Activated T-cell treated with anti-CD3 and anti-CD28 coated beads, Interleukin-2, amount 50 U/mL, for 48 hours (primary cell): Measurements from ENCODE around the gene PAM16.
"Not testable (repeated sequence)": the region's sequence is repeated elsewhere in the genome, so short reads cannot be mapped to it uniquely, and the experiment has no call there.

Experiments used
- DNase-seq, 2 experiments: peaks; one replicate each; pipeline ENCODE4 v3.0.0-alpha.2; 2020

PAM16 gene

DNA sequence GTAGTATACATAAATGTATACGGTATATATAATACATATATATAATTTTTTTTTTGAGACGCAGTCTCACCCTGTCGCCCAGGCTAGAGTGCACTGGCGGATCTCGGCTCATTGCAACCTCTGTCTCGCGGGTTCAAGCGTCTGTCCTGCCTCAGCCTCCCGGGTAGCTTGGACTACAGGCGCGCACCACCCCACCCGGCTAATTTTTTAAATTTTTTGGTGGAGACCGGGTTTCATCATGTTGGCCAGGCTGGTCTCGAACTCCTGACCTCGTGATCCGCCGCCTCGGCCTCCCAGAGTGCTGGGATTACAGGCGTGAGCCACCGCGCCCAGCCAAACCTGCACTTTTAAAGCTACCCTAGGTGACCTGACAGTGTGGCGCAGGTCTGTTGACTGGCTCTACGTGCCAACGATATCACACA is 745 bp downstream of the PAM16 start:
- no peak for DNase-seq

DNA sequence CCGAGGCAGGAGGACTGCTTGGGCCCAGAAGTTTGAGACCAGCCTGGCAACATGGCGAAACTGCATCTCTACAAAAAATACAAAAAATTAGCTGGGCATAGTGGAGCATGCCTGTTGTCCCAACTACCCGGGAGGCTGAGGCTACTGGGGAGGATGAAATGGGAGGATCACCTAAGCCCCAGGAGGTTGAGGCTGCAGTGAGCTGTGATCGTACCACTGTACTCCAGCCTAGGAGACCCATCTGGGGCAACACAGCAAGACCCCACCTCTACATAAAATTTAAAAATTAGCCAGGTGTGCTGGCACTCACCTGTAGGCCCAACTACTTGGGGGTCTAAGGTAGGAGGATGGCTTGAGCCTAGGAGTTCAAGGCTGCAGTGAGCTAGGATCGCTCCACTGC is 1.8 kb downstream of the PAM16 start:
- no peak for DNase-seq

DNA sequence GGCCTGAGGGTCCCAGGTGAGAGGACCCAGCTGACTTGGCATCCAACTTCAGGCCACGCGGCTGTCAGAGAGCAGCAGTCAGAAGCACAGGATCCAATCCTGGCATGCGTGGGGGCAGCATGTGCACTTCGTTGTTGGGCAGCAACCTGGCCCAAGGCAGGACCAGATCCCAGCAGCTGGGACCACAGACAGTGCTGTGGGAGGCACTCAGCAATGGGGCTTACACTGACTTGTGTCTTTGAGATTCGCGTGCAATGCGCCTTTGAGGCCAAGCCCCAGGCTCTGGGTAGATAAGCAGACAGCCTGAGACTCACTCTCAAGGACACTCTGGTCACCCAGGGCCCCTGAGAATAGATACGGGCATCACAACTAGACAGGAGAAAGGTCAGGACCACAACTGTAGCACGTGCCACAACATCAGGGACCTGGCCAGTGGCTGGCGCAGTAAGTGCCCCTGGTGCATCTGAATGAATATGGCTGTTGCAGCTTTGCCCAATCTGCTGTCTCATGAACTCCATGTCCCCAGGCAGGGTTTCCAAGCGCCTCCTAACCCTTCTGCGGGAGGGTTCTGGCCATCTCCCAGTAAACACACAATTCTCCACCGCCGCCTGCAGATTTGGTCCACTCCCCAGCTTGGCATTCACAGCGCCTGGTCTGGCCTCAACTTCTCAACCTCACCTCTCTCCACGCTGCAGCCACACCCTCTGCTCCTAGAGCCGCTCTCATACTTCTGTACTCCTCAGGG is 3.2 kb downstream of the PAM16 start:
- DNase-seq: no peak

DNA sequence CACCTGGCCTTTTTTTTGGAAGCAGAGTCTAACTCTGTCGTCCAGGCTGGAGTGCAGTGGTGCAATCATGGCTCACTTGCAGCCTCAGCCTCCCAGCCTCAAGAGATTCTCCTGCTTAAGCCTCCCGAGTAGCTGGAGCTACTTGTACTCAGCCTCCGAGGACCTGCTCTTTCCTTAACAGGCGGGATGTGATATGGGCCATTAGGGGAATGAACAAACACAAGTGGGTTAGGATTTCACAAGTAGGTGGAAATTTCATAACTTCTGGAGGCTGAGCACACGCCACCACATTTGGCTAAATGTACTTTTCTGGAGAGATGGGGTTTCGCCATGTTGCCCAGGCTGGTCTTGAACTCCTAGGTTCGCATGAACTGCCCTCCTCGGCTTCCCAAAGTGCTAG is 4.1 kb downstream of the PAM16 start:
- DNase-seq: no peak

DNA sequence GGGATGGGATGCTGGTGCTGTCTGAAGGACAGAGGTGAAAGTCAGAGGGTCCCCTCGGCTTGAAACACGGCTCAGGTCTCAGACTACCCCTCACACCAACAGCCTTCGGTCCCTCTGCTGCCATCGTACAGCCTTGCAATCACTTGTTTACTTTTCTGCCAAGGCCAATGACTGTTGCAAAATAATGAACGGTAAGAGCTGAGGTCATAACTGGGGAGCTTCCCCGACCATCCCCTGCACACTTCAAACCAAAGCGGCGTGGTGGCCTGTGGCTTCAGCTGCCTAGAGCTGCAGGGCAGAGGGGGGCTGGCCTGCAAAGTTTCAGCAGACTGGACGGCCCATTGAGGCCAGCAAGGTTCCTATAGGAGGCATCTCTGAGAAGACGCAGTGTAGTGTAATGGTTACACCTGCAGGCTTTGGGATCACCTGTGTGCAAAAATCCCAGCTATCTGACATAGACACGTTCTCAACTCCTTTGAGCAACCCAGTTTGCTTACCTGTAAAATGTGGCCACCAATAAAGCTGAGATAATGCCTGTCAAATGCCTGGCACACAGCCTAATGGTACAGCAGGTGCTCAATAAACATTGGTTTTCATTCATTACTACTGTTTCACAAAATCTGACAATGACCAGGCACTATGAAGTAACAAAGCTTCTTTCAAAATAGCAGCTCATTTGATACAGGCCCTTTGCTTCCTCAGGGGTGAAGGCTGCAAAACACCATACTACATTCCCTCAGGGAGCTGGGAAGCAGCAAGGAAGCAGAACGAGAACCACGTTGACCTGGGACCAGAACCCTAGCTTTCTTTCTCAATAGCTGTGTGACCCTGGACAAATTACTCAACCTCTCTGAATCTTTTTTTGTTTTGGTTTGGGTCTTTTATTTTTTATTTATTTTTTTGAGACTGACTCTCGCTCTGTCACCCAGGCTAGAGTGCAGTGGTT is 5.0 kb downstream of the PAM16 start:
- DNase-seq: no peak

DNA sequence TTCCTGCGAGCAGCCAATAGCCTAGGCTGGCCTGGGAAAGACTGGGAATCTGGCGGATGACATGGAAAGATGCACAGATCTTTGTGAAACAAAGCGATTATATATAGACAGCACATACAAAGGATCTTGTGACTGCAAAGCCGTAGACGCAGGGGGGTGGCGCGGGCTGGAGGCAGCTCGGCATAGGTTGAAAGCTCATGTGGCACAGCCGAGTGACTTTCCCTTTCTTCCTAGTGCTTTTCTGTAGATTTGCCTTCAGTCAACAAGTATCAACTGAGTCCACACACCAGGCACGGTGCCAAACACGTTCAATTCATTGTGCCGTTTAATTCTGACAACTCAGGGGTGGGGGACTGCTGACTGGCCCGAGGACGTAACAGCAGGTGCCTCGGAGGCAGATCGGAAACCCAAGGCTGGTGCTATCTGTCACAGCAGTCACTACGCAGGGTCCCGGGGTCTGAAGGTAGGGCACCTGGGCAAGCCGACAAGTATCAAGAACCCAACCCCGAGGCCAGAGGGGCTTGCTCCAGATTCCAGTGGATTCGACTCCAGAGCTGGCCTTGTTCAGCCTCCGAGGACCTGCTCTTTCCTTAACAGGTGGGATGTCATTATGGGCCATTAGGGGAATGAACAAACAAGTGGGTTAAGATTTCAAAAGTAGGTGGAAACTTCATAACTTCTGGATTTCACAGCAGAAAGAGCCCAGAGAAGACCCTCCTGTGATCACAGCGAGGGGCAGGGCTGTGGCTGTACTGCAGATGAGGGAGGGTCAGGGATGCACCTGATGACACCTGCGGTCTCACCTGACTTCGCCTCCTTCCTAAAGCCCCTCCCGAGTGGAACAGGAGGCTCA is 5.9 kb downstream of the PAM16 start:
- no peak for DNase-seq

DNA sequence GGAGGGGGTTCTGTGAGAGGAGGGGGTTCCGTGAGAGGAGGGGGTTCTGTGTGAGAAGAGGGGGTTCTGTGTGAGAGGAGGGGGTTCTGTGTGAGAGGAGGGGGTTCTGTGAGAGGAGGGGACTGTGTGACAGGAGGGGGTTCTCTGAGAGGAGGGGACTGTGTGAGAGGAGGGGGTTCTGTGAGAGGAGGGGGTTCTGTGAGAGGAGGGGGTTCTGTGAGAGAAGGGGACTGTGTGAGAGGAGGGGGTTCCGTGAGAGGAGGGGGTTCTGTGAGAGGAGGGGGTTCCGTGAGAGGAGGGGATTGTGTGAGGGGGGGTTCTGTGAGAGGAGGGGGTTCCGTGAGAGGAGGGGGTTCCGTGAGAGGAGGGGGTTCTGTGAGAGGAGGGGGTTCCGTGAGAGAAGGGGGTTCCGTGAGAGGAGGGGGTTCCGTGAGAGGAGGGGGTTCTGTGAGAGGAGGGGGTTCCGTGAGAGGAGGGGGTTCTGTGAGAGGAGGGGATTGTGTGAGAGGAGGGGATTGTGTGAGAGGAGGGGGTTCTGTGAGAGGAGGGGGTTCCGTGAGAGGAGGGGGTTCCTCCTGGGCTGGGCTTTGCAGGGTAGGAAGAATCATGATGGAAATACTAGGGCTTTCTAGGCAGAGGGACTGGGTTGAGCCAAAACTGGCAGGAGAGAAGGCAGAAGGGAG is 6.7 kb downstream of the PAM16 start:
- DNase-seq: not testable (repeated sequence)

DNA sequence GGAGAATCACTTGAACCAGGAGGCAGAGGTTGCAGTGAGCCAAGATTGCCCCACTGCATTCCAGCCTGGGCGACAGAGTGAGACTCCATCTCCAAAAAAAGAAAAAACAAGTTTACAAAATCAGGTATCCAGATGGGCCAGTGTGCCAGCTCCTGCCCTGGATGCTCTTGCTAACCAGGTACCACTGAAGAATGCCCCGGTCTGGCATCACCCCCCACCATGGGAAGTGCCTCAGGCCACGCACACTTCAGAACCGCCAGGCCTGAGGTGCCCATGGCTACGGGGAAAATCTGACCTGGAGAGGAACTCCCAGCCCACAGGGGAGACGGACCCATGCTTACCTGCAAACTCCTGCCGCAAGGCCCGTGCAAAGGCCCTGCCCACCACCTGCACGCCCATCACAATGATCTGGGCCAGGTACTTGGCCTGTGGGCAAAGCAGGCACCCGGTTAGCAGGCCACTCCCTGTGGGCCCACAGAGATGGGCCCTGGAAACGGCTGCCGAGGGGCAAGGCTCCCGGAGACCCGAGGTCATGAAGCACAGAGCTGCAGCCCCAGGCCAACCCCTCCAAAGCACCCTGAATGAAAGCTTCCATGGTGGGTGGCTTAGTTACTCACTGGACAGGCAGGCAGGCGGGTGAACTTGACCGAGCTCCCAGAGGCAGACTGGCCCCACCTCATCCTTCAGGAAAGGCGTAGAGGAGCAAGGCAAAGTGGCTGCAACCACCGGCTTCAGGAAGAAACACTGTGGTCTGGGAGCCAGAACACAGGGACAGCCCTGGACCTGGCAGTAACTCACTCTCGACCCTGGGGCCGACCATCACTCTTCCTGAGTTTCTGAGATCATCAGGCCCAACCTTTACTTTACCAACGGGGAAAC is 8.0 kb downstream of the PAM16 start:
- DNase-seq: no peak

DNA sequence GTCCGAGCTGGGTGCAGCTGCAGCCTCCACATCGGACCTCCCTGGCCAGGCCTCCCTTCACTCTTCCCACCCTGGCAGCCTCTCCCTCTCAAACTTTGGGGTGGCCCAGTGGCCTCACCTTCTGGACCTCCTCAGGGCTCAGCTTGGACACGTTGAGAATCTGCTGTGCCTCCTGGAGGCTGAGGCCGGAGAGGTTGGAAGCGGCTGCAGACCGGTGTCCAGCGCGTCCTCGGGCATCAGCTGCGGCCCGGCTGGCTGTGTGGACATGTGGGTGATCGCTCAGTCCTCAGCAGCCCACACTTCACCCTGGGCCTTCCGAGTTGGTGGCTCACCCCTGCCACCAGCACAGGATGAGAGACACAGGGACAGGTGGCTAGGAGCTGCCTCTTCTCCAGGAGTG is 9.9 kb downstream of the PAM16 start:
- no peak for DNase-seq

DNA sequence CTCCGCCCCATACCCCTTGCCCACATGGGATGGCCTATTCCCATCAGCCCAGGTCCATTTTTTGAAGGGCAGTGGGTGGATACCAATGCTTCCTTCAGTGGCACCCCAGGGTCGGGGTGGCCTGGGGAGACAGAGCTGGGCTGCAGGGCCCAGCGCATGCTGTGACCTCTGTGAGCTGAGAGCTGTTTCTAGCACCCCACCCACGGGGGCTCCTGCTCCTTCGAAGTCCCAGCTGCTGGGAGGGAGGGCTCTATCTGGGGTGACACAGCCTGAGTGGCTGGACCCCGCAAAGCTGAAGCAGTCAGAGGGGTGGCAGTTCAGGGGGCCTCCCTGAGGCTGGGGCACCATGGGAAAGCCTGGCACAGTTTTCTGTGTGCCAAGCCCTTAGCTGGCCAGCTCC is 10.7 kb downstream of the PAM16 start:
- DNase-seq: no peak

DNA sequence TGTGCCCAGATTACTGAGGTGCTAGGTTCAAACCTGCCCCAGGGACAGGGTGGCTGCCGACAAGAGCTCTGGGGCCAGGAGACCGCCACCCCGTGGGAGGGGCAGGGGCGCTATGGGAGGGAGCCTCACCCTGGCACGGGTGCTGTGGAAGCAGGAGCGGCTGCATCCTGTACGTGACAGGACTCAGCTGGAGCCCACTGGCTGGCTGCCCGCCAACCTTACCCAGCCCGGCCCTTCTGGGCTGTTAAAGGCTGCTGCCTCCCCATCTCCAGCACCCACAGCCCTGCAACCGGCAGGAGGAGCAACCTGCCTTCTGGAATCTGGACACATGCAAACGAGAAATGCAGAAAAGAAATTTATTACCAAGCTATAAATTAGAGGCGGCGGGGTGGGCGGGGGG is 11.2 kb downstream of the PAM16 start:
- no peak for DNase-seq

DNA sequence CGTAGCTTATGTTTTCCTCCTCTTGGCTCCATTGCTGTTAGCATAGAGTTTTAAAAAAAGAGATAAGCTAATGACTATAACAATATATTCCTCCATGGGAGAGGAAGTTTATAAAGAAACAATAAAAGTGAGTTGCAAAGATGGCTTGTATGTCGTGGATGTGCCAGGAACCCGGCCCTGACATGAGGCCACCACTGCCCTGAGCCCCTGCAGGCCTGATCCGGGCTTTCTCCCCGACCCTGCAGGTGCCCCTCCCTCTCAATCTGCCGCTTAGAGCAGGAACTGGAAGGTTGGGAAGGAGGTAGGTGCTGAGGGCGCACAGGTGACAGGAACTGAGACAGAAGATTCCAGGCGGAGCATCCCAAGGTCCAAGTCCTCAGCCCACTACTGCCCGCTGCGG is 11.7 kb downstream of the PAM16 start:
- DNase-seq: no peak

DNA sequence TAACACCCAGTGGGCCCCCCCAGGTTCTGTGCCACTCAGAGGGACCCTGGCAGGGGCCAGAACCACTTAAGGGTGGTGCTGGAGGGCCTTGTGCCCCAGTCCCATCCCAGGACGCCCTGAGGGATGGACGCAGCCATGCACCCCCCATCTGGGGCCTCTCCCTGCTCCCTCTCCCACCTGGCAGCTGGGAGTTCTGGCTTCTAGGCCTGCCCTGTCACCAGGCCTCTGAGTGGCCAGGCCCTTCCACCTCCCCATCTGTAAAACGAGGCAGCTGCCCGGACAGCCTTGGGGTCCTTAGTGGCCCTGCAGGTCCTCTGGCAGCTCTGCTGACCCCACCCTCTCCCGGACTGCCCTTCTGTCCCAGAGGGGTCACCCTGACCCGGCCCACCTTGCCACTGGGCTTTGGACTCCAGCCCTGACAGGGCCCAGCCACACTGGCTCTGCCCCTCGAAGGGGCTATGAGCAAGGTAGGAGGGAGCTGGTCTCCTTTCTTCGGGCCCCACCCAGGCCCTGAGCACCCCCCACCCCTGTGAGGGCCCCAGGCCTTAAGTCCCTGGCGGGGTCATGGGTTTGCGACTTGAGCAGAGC is 12.3 kb downstream of the PAM16 start:
- DNase-seq: no peak

DNA sequence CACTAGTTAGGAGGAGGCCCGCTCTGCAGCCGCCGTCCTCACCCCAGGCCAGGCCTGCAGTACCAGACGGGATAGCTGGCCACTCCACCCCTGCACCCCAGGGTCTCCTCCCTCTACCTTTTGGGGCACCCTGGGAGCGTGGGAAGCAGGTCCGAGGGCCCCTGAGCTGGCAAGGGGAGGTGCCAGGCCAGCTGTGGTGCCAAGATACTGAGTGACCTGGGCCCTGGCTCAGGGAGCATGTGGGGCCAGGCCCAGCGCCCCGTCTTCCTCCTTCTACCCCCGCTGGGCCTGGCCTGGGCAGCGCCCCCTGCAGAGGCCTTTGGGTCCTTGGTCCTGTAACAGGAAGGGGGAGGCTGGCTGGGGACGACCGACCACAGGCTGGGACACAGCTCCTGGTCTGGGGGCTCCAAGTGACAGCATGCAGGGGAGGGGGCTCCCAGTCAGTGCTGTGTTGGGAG is 13.0 kb downstream of the PAM16 start:
- DNase-seq: no peak

DNA sequence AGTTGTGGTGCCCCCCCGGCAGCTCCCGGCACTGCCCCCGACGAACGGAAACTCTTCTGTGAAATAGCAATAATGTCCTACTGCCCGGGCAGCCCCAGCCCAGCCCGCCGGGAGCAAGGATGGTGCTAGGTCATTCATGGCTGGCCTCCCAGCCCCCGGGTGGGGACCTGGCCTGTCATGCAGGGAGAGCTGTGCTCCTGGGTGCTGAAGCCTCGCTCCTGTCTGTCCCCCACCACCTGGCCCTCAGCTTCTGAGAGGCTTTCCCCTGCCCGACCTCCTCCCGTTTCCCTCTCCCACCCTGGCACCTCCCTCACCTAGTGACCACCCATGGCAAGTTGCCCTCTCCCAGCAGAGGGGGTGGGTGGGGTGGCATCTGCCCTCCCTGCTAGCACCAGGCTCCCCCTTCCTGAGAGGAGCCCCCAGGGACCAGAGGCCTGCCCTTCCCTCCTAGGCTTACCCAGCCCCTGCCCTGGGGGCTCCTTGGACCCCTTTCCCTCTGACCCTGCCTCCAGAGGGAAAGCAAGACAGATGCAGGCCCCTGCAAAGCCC is 13.5 kb downstream of the PAM16 start:
- no peak for DNase-seq

DNA sequence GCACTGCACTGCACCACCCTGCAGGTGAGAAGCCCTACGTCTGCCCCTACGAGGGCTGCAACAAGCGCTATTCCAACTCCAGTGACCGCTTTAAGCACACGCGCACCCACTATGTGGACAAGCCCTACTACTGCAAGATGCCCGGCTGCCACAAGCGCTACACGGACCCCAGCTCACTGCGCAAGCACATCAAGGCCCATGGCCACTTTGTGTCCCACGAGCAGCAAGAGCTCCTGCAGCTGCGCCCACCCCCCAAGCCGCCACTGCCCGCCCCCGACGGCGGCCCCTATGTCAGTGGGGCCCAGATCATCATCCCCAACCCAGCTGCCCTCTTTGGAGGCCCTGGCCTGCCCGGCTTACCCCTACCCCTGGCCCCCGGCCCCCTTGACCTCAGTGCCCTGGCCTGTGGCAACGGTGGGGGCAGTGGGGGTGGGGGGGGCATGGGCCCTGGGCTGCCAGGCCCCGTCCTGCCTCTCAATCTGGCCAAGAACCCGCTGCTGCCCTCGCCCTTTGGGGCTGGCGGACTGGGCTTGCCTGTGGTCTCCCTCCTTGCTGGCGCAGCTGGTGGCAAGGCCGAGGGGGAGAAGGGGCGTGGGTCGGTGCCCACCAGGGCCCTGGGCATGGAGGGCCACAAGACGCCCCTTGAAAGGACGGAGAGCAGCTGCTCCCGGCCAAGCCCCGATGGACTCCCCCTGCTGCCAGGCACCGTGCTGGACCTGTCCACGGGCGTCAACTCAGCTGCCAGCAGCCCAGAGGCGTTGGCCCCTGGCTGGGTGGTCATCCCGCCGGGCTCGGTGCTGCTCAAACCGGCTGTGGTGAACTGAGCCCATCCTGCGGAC is 14.2 kb downstream of the PAM16 start:
- no peak for DNase-seq

DNA sequence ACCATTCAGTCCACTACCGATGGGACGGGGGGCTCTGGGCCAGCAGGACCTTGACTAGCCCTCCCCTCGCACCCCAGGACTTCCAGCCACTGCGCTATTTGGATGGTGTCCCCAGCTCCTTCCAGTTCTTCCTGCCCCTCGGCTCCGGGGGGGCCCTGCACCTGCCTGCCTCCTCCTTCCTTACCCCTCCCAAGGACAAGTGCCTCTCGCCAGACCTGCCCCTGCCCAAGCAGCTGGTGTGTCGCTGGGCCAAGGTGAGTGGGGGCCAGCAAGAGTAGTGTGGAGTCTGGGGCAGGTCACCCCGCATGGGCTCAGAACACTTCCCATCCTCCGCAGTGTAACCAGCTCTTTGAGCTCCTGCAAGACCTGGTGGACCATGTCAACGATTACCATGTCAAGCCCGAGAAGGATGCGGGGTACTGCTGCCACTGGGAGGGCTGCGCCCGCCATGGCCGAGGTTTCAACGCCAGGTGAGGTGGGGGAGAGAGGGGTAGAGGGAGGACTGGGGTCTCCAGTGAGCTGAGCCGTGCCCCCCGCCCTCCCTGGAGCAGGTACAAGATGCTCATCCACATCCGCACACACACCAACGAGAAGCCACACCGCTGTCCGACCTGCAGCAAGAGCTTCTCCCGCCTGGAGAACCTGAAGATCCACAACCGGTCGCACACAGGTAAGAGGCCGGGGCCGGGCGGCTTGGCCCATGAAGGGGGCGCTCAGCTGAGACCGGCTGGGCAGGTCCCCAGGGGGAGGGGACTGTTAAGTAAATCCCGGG is 16.2 kb downstream of the PAM16 start:
- no peak for DNase-seq

DNA sequence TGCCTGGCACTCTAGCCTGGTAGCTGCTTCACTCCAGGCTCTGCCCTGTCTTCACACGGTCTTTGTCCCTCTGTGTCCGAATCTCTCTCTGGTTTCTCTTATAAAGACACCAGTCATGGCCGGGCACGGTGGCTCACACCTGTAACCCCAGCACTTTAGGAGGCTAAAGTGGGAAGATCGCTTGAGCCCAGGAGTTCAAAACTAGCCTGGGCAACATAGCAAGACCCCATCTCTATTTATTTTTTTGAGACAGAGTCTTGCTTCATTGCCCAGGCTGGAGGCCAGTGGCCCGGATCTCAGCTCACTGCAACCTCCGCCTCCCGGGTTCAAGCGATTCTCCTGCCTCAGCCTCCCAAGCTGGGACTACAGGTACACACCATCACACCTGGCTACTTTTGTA is 17.4 kb downstream of the PAM16 start:
- not testable (repeated sequence) for DNase-seq

DNA sequence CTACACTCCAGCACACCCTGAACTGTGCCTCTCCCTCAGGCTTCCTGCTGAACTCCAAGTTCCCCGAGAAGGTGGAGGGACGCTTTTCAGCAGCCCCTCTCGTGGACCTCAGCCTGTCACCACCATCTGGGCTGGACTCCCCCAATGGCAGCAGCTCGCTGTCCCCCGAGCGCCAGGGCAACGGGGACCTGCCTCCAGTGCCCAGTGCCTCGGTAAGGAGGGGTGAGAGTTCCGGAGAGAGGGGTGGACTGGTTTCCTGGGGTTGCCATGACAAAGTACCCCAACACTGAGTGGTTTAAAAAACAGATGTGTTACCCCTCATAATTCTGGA is 17.8 kb downstream of the PAM16 start:
- DNase-seq: no peak
